Activated naive CD4-positive, alpha-beta T cell treated with Interleukin-2 at 50 U/mL for 16 hours (primary cell): ENCODE data around the gene FGFR2.

Experiments used
- DNase-seq: peaks from one replicate; pipeline ENCODE4 v3.0.0-alpha.2; 2020

FGFR2 gene

DNA sequence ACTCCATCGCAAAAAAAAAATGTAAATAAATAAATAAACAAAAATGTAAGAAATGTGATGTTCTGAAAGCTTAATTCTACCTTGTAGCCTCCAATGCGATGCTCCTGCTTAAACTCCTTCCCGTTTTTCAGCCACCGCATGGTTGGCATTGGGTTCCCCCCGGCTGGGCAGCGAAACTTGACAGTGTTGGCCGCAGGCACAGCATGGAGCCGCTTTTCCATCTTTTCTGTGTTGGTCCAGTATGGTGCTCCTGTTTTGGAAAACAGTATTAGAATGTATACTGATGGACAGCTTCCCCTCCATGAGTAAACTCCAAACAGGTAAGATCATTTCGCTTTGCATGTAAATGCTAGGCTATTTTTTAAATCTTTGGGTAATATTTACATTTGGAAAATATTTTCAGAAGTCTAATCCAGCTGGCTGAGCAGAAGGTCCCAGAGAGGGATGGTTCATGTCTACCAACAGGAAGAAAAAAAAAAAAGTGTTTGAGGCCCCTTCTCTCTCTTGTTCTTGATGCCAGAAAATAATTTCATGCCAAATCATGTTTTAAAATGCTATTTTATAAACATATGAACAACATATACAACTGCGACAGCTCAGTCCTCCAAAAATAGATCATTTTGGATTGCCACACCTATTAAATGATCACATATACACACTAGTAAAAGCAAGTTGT lies 46.9 kb downstream of the FGFR2 start:
- DNase-seq, result no peak

DNA sequence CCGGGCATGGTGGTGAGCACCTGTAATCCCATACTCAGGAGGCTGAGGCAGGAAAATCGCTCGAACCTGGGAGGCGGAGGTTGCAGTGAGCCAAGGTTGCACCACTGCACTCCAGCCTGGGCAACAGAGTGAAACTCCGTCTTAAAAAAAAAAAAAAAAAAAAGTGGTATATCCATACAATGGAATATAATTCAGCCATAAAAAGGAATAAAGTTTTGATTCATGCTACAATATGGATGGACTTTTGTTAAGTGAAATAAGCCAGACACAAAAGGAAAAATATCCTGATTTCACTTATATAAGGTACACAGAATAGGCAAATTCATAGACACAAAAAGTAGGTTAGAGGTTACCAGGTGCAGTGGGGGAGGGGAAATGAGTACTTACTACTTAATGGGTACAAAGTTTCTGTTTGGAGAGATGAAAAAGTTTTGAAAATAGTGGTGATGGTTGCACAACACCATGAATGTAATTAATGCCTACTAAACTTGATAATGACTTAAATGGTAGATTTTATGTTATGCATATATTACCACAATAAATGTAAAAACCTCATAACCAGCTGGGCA lies 53.9 kb downstream of the FGFR2 start:
- no peak for DNase-seq

GRCh38 chr10:121543545-121543944 lies 54.7 kb downstream of the FGFR2 start:
- DNase-seq, result no peak

GRCh38 chr10:121541450-121542120 lies 56.7 kb downstream of the FGFR2 start:
- DNase-seq, result no peak

GRCh38 chr10:121540732-121541395 lies 57.4 kb downstream of the FGFR2 start:
- no peak for DNase-seq

DNA sequence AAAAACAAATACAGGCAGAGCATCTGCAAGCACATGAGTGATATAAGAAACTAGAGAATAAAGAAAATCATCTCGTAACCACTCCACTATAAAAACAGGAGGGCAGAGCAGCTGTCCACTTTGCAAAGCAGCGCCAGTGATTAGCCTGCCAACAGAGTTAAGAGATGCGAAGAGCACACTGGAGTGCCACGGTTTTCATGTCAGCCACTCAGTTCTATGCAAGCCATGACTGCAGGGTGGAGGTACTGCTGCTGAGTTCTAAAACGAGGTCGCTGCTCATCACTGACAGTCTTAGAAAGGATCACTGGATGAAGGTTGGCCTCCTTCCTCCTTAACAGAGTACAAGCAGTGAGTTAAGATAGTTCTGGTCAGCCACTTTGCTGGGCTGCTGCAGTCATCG lies 58.5 kb downstream of the FGFR2 start:
- DNase-seq, result no peak

GRCh38 chr10:121536310-121536913 lies 61.8 kb downstream of the FGFR2 start:
- no peak for DNase-seq

- no peak for DNase-seq
Observed at GRCh38 chr10:121535381-121535780, 62.9 kb downstream of the FGFR2 start.

- no peak for DNase-seq
Observed at GRCh38 chr10:121532292-121532864, 65.9 kb downstream of the FGFR2 start.

DNA sequence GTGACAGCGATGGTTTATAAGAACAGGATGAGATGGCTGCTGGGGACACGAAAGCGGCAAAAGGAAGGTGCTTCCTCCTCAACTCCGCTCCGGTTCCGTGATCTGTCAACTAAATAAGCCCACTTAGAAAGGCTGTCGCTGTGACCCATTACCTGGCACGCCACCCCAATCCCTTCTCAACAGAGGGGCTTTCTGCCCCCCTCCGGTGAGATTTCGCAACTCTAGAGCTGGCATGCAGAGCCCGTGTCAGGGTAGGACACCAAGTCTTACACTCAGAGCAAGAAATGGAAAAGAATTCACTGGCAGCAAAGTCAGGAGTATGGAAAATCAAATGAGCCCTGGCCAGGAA lies 66.4 kb downstream of the FGFR2 start:
- DNase-seq, result no peak

DNA sequence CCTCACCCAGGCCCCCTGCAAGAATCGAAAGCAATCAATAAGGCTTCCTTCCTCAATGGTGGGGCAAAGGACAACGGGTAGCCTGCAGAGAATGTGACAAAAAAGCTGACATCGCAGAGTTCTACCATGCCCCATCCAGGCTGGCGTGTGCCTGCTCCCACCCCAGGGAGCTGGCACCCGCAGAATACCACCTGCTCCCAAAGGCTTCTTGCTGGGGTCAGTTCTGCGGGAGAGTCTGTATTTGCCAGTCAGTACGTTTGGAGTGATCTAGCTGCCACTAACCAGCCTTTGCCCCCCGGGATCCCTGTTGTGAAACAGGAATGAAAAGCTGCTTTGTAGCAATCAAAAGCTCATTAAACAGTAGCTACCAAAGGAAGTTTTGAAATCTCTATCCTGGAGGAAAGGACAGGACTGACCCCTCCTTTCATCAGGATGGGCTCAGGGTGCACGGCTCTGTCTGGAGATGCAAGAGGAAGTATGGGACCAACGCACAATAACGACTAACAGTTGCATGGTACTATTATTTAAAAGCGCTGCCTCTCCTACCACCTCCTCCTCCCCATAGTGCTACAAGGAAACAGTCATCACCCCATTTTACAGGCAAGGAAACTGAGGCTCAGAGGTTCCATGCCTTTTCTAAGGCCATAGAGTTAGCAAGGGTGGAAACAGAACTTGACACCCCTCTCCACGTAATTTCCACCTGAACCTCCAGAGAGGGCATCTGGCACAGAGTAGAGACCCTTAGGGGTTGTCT lies 67.0 kb downstream of the FGFR2 start:
- DNase-seq, result no peak

DNA sequence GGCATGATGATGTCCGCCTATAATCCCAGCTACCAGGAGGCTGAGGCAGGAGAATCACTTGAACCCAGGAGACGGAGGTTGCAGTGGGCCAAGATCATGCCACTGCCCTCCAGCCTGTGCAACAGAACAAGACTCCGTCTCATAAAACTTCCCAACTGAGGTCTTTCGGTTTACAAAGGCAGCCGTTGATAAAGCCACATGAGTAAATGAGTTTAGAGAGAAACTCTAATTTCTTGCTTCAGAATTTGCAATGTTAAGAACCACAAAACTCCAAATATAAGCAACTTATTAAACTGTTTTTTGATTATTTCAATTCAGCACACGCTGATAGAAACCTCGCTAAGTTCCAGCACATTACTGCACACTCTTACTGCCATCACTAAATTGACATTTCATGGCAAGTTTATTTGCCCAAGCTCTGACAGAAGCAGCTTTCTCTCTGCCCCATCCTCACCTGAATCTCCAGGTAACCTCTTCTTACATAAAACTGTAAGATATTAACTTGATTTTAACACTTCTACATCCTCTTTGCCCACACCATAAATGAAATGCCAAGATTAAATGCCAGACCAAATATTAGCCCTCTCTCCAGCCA lies 67.7 kb downstream of the FGFR2 start:
- DNase-seq, result no peak

GRCh38 chr10:121527690-121528089 lies 70.6 kb downstream of the FGFR2 start:
- DNase-seq, result no peak

DNA sequence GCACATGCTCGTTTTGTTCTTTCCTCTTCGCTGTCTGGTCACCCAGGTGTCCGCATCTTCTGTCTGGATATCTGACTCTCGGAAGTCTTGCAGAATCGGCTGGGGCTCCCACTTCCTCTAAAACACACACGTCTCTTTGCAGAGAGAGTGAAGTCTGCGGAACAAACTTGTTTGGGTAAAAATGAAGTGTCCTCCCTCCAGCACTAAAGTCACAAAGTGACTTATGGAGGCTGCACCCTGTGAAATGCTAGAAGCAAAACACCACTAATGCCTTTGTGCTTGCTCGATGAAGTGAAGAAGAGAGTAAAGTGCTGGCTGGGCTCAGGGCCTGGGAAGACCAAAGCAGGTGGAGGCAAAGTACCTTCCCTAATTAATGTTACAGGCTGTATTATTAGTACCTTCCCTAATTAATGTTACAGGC lies 71.4 kb downstream of the FGFR2 start:
- DNase-seq, result no peak

DNA sequence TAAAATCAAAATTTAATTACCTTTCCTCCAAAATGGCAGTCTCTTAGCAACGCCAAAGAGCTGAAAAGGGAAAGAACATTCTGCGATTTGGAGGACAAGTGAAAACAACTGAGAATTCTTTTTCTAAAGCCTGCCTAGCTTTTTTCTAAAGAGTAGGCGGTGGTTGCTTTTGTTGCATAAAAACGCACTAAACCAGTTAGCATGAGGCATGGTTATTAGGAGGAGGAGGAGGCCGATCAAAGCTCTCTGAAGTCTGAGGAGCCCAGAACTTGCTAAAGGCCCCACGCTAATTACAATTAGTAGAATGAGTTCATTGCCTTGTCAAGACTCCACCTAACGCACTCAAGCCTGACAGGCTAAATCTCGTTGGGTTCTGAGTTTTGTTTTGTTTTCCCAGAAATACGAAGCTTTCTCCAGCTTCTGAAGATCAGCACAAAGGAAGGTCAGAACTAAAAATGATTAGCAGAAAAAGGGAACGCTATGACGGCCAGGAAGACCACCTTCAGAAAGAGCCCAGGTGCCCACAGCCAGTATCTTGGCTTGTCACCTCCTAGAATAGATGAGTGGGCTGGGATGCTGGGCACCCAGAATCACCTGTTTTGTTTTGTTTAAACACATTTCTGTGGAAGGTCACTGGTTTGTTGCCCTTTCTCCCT lies 72.0 kb downstream of the FGFR2 start:
- DNase-seq, result no peak

- DNase-seq, result no peak
Observed at GRCh38 chr10:121525251-121526134, 72.8 kb downstream of the FGFR2 start.

DNA sequence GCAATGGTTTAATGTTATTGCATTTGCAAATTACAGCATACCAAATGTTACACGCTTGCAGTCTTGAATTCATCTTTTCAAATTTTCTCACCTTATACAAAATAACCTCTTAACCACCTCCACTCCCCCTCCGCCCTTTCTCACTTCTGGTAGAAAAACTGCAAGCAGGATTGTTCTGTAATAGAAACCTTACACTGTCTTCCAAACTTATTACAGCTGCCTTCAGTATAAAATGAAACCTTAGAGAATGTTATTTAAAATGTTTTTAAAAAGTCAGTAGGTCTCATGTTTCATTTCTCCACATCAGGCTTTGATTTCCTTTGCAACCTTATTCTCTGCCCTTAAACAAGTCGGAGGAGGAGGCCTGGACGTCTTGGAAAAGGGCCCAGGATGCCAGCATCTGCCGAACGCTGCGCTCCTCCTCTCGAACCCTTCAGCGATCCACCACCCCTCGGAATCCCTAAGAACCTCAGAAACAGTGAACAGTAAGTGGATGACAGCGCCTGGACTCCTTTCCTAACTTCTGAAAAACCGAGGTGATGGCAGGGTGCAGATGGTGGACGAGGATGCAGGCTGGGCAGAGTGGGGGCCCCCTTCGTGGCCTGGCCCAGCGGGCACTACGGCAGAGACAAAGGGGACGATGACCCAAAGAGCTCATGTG lies 74.0 kb downstream of the FGFR2 start:
- DNase-seq, result no peak

DNA sequence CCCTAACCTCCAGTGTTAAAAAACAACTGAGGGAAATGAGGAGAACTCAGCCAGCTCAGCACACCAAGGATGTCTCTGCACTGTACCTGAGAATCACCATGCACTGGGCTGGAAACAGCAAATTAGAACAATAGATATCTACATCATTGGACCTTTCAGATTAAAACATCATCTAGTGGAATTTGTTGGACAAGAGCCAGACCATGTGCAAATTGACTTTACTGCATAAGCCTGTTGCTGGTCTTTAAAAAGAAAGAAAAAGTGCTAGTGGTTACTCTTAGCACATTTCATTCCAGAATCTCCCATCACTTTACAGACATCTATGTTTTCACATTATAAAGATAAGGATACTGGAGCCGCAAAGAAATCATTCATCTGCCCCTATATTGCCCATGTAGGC lies 75.4 kb downstream of the FGFR2 start:
- DNase-seq, result no peak

- DNase-seq, result no peak
Observed at GRCh38 chr10:121521794-121522556, 76.3 kb downstream of the FGFR2 start.
